IMR-90 (cell line): ENCODE data around the gene CD2AP. TPM values are rescaled to one million over a fixed set of nuclear protein-coding genes. Genes with fewer than 3 reads are reported as not detected.

Experiments used
- ATAC-seq: fragments of 200-7000 bp; cut with Tn5 transposase; 2 replicates; pipeline ENCODE4 v1.9.1; 2020; ENCODE audit warnings: low read depth, mild to moderate bottlenecking, moderate library complexity
- Bru-seq: library from RNA; stranded (reverse); fragments of 400-500 nt; gene quantifications from one replicate; lab custom pipeline; 2021; lab: Mats Ljungman, UMichigan
- BruChase-seq, 2 experiments: library from RNA; stranded (reverse); fragments of 400-500 nt; gene quantifications; one replicate each; lab custom pipeline; 2021; lab: Mats Ljungman, UMichigan
- BruUV-seq: library from RNA; stranded (reverse); fragments of 400-500 nt; replicated peaks from 2 replicates; lab custom pipeline; 2021; lab: Mats Ljungman, UMichigan
- CTCF ChIA-PET: fragments of 300-600 bp; formaldehyde crosslinking; extraction: SDS; loops from one replicate; lab custom pipeline; 2021; ENCODE audit warnings: antibody characterized with exemption; lab: Yijun Ruan, JAX
- POLR2A ChIA-PET: fragments of 300-600 bp; sonication (Branson Sonifier 250); formaldehyde crosslinking; loops from one replicate; lab custom pipeline; 2022; ENCODE audit warnings: antibody characterized with exemption; ENCODE audit not compliant: unreplicated experiment; lab: Charles Lee
- DNase-seq: peaks from one replicate; pipeline ENCODE4 v3.0.0; 2013
- H2AFZ ChIP-seq: replicated peaks from 2 replicates; pipeline ENCODE3; 2013; ENCODE audit warnings: low read length, mild to moderate bottlenecking; ENCODE audit not compliant: poor library complexity
- H2AK5ac ChIP-seq: 2 replicates; pipeline ENCODE4 v1.6.1; 2013; ENCODE audit warnings: low read depth, low read length, inconsistent platforms
- H2AK9ac ChIP-seq: replicated peaks from 2 replicates; pipeline ENCODE3; 2013; ENCODE audit warnings: mild to moderate bottlenecking, low read depth, low read length, moderate library complexity; ENCODE audit not compliant: poor library complexity
- H2BK120ac ChIP-seq: 2 replicates; pipeline ENCODE4 v1.6.1; 2013; ENCODE audit warnings: low read depth, low read length, inconsistent platforms
- H2BK15ac ChIP-seq: 3 replicates; pipeline ENCODE4 v1.6.1; 2013; ENCODE audit warnings: low read depth, low read length, inconsistent platforms
- H2BK20ac ChIP-seq: 2 replicates; pipeline ENCODE4 v1.6.1; 2013; ENCODE audit warnings: low read depth, mild to moderate bottlenecking, inconsistent platforms, low read length, moderate library complexity
- H2BK5ac ChIP-seq: 2 replicates; pipeline ENCODE4 v1.6.1; 2013; ENCODE audit warnings: mild to moderate bottlenecking, low read depth, low read length, inconsistent platforms; ENCODE audit not compliant: poor library complexity, severe bottlenecking
- H3K14ac ChIP-seq: replicated peaks from 2 replicates; pipeline ENCODE4 v1.6.1; 2013; ENCODE audit warnings: low read depth, low read length, inconsistent platforms
- H3K18ac ChIP-seq: 2 replicates; pipeline ENCODE4 v1.6.1; 2013; ENCODE audit warnings: low read depth, low read length, control low read depth
- H3K23ac ChIP-seq: 2 replicates; pipeline ENCODE4 v1.6.1; 2013; ENCODE audit warnings: low read depth, low read length, inconsistent platforms
- H3K27ac ChIP-seq: 2 replicates; pipeline ENCODE4 v1.5.1; 2013; ENCODE audit warnings: mild to moderate bottlenecking, control low read depth, low read length; ENCODE audit not compliant: insufficient read depth
- H3K27me3 ChIP-seq: 2 replicates; pipeline ENCODE4 v1.6.1; 2013; ENCODE audit warnings: low read length; ENCODE audit not compliant: control insufficient read depth, insufficient read depth
- H3K36me3 ChIP-seq: 2 replicates; pipeline ENCODE4 v1.6.1; 2013; ENCODE audit warnings: low read length, mixed read lengths; ENCODE audit not compliant: control insufficient read depth, insufficient read depth
- H3K4ac ChIP-seq: 2 replicates; pipeline ENCODE4 v1.6.1; 2013; ENCODE audit warnings: low read depth, low read length, inconsistent platforms
- H3K4me1 ChIP-seq: 2 replicates; pipeline ENCODE4 v1.6.1; 2013; ENCODE audit warnings: low read length, mixed read lengths; ENCODE audit not compliant: control insufficient read depth, insufficient read depth
- H3K4me2 ChIP-seq: 2 replicates; pipeline ENCODE4 v1.6.1; 2013; ENCODE audit warnings: low read depth, mild to moderate bottlenecking, control low read depth, low read length, moderate library complexity
- H3K4me3 ChIP-seq: 2 replicates; pipeline ENCODE4 v1.5.1; 2013; ENCODE audit warnings: low read depth, mild to moderate bottlenecking, control low read depth, low read length, moderate library complexity; ENCODE audit not compliant: insufficient read depth
- H3K56ac ChIP-seq: 2 replicates; pipeline ENCODE4 v1.6.1; 2013; ENCODE audit warnings: low read length, inconsistent platforms; ENCODE audit not compliant: insufficient read depth; ENCODE audit errors: extremely low read depth
- H3K79me1 ChIP-seq, 2 experiments: 2 replicates each; pipeline ENCODE4 v1.6.1; 2013; ENCODE audit warnings: low read length in 2 of 2, inconsistent platforms in 1 of 2, low read depth in 1 of 2
- H3K9ac ChIP-seq: 2 replicates; pipeline ENCODE4 v1.6.1; 2013; ENCODE audit warnings: low read depth, low read length, control low read depth
- H3K9me1 ChIP-seq: 2 replicates; pipeline ENCODE4 v1.6.1; 2013; ENCODE audit warnings: low read length, inconsistent platforms; ENCODE audit not compliant: insufficient read depth
- H3K9me3 ChIP-seq: 2 replicates; pipeline ENCODE4 v1.6.1; 2013; ENCODE audit warnings: low read length; ENCODE audit not compliant: control insufficient read depth, insufficient read depth
- H4K20me1 ChIP-seq: 2 replicates; pipeline ENCODE4 v1.6.1; 2013; ENCODE audit warnings: low read length, inconsistent platforms; ENCODE audit not compliant: insufficient read depth
- H4K5ac ChIP-seq: 2 replicates; pipeline ENCODE4 v1.6.1; 2013; ENCODE audit warnings: mild to moderate bottlenecking, low read depth, low read length, control low read depth
- H4K8ac ChIP-seq, 2 experiments: 2 replicates each; pipeline ENCODE4 v1.6.1; 2013; ENCODE audit warnings: low read depth in 2 of 2, low read length in 2 of 2, control low read depth in 1 of 2, inconsistent platforms in 1 of 2
- H4K91ac ChIP-seq: 2 replicates; pipeline ENCODE4 v1.6.1; 2013; ENCODE audit warnings: low read depth, low read length, inconsistent platforms; ENCODE audit not compliant: insufficient read depth
- CEBPB ChIP-seq: IDR thresholded peaks from 2 replicates; pipeline ENCODE4 v1.6.1; 2012; ENCODE audit warnings: low read depth, low read length, improper control_type of control experiment
- CTCF ChIP-seq: conservative IDR thresholded peaks from 2 replicates; pipeline ENCODE4 v1.5.1; 2012; ENCODE audit warnings: mild to moderate bottlenecking, low read depth, low read length, improper control_type of control experiment
- FOS ChIP-seq: fragments of 150-350 bp; IDR thresholded peaks from 2 replicates; pipeline ENCODE4 v1.6.1; 2016; ENCODE audit warnings: low read depth, low read length
- MAZ ChIP-seq: IDR thresholded peaks from 2 replicates; pipeline ENCODE4 v1.6.1; 2012; ENCODE audit warnings: low read depth, mild to moderate bottlenecking, low read length, improper control_type of control experiment, moderate library complexity, borderline replicate concordance
- MXI1 ChIP-seq: IDR thresholded peaks from 2 replicates; pipeline ENCODE4 v1.6.1; 2012; ENCODE audit warnings: low read depth, mild to moderate bottlenecking, low read length, moderate library complexity, borderline replicate concordance
- POLR2A ChIP-seq: IDR thresholded peaks from 2 replicates; pipeline ENCODE4 v1.6.1; 2012; ENCODE audit warnings: mild to moderate bottlenecking, low read depth, low read length
- WGBS, 2 experiments: methylation state at CpG; one replicate each; pipeline versions ENCODE4 v1.1.5 to v1.1.7; 2013; ENCODE audit warnings: missing lambda C conversion rate in 2 of 2; ENCODE audit not compliant: insufficient read length in 1 of 2; ENCODE audit errors: extremely low coverage in 2 of 2; 5-methylcytosine and 5-hydroxymethylcytosine counted together
- dilution Hi-C: fragments of 300-500 bp; cut with HindIII; formaldehyde crosslinking; loops from one replicate; pipeline ENCODE4 v1.14.3; 2018; ENCODE audit warnings: low sequenced_read_pairs; ENCODE audit not compliant: unreplicated experiment
- in situ Hi-C: fragments of 300-500 bp; cut with MboI; formaldehyde crosslinking; loops from 3 replicates; pipeline ENCODE4 v1.14.3; 2019; ENCODE audit warnings: low sequenced_read_pairs, inconsistent platforms, mixed read lengths
- intact Hi-C: fragments of 100-400 bp; cut with micrococcal nuclease; formaldehyde crosslinking; loops from 2 replicates; pipeline ENCODE4 v1.10.0; 2022
- long read RNA-seq: library from polyadenylated mRNA; unstranded; transcript quantifications from one replicate; pipeline ENCODE4 v2.0.0, GENCODE V29; 2021; ENCODE audit not compliant: unreplicated experiment
- polyA plus RNA-seq, 3 experiments: library from polyadenylated mRNA; depleted of rRNA; stranded (reverse); fragments of >200 nt; gene quantifications; 2 replicates each; pipeline ENCODE4 v1.2.3, GENCODE V29; 2012; ENCODE audit warnings: low replicate concordance in 1 of 3
- total RNA-seq: library from RNA; depleted of rRNA; stranded (reverse); fragments of >200 nt; gene quantifications from 2 replicates; pipeline ENCODE4 v1.2.3, GENCODE V29; 2012; rRNA removed

The CD2AP gene
- 7.5 and 18.3 TPM in 2 replicates for total RNA-seq
- polyA plus RNA-seq (2012; rRNA removed), result 4.0 and 5.3 TPM in 2 replicates
- polyA plus RNA-seq (2012; cell fraction: cytosol; rRNA removed), result 0.40 and 0.61 TPM in 2 replicates
- 0.71 and 3.3 TPM in 2 replicates for polyA plus RNA-seq (2012; cell fraction: nucleus; rRNA removed; ENCODE audit: low replicate concordance)
- Bru-seq, nascent RNA, result percentile 84 among the genes with signal in this experiment
- percentile 64 among the genes with signal in this experiment for BruChase-seq, experiment 1, labeled RNA remaining after a 6-hour chase
- BruChase-seq, experiment 2, labeled RNA remaining after a 2-hour chase, result percentile 72 among the genes with signal in this experiment
- long read RNA-seq, full-length matches to known transcripts, result 13 of 26 reads
- long read RNA-seq, partial matches to known transcripts, result 10 of 26 reads
- long read RNA-seq, other reads (novel, unspliced or antisense), result 3 of 26 reads

DNA sequence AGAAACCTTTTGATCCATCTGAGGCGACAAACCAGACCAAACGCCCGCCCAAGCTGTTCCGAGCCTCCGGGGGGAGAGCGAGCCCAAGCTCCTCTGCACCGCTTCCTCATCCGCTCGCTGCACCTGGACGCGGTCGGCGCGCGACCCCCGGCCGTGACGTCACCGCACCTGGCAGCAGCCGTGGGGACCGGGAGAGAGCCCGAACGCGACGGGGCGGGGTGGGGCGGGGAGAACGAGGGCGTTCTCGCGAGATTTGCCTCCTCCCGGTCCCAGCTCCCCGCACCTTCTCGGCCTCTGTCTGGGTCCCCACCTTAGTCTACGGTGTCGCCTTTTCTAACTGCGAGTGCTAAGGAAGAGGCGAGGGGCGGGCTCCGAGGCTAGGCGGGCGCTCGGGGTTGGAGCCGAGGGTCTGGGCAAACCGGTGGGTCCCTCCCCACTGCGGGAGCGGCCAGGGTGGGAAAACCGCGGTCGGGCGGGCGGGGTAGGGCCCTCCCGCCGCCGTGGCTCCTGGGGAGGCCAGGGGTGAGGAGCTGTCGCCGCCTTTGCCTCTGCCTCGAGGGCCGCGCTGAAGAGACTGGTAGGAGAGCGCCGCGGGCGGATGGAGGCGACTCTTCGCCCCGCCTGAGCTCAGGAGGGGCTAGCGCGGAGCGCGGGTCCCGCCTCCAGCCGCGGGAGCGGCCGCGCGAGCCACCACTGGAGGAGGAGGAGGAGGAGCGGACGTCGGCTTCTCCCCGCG is at the start of gene CD2AP:
TSS of gene CD2AP (plus strand) at position 293 of the 736 bp plus-strand sequence. CDS start 456 bp downstream, outside the sequence.
- no peaks in the 10 kb centered on the region; the same call in 1 of the 2 replicates for H3K4me1 ChIP-seq
- WGBS, 2 experiments, result 0% methylated on average over 42 of the region's 83 CpGs; no CpG with 5 or more reads in 1 of the 2 experiments
- H3K27me3 ChIP-seq, result no peaks in the 10 kb centered on the region
- peak within 1 kb of the TSS; percentile 84 for H3K27ac ChIP-seq
- no peaks in the 10 kb centered on the region for H3K36me3 ChIP-seq
- ChIA-PET CTCF (interaction anchor here (0.6 kb wide), 1 partner anchor 318 kb away, joined by 4 read pairs; no protein-coding TSS in a partner anchor), POLR2A (interaction anchor here (0.5 to 0.7 kb wide), 3 partner anchors 12 to 122 kb away, joined by 4 to 16 read pairs (median 13); no protein-coding TSS in a partner anchor)
- H3K9me3 ChIP-seq, result no peaks in the 10 kb centered on the region
- no TSS peak for BruUV-seq
- H4K8ac ChIP-seq, result peak within 1 kb of the TSS; percentile 69 to 90
- dilution Hi-C loops (no loop called here), in situ Hi-C loops (no loop called here), intact Hi-C loops (loop anchor here (2.0 to 5.0 kb wide), 5 partner anchors 63 to 380 kb away; no protein-coding TSS in a partner anchor)
- H3K4me3 ChIP-seq, result peak within 1 kb of the TSS; percentile 92
- peak within 1 kb of the TSS; percentile 96 for H3K9ac ChIP-seq
- peak within 1 kb of the TSS; percentile 80 for H2BK120ac ChIP-seq
- H2AFZ ChIP-seq, result peak within 1 kb of the TSS; percentile 99
- H3K79me1 ChIP-seq, result peaks cover 0 to 22% of the 10 kb centered on the region in 2 experiments; a peak in 3 of 4 replicates
- H4K5ac ChIP-seq, result peak within 1 kb of the TSS; percentile 57
- peak within 1 kb of the TSS; percentile 53 for H3K18ac ChIP-seq
- H3K14ac ChIP-seq, result peak within 1 kb of the TSS; percentile 90
- DNase-seq (peak; percentile 74), ATAC-seq (peak; percentile 94)
- no peak within 1 kb of the TSS; the same call in 1 of the 2 replicates for H2BK20ac ChIP-seq
- no peak within 1 kb of the TSS; the same call in 2 of the 3 replicates for H2BK15ac ChIP-seq
- H2BK5ac ChIP-seq, result peak within 1 kb of the TSS; percentile 53
- peak within 1 kb of the TSS; percentile 83 for H3K56ac ChIP-seq
- peak within 1 kb of the TSS; percentile 92 for H3K23ac ChIP-seq
- H3K4me2 ChIP-seq, result peak within 1 kb of the TSS; percentile 97
- peak within 1 kb of the TSS; percentile 80 for H3K4ac ChIP-seq
- H2AK9ac ChIP-seq, result peak within 1 kb of the TSS; percentile 94
- H3K9me1 ChIP-seq, result no peaks in the 10 kb centered on the region
- TF ChIP-seq CEBPB (no peak), MAZ (peak; percentile 14; the same call in 1 of the 2 replicates), MXI1 (peak; percentile 47; the same call in 1 of the 2 replicates), POLR2A (peak; percentile 77), CTCF (peak; percentile 11; the same call in 1 of the 2 replicates), FOS (no peak)
- peak within 1 kb of the TSS; percentile 76; the same call in 1 of the 2 replicates for H2AK5ac ChIP-seq
- peak within 1 kb of the TSS; percentile 59 for H4K91ac ChIP-seq
- H4K20me1 ChIP-seq, result peaks cover 5% of the 10 kb centered on the region; the same call in 1 of the 2 replicates
